Measurements from ENCODE around the gene POMGNT1.

POMGNT1 gene

DNA sequence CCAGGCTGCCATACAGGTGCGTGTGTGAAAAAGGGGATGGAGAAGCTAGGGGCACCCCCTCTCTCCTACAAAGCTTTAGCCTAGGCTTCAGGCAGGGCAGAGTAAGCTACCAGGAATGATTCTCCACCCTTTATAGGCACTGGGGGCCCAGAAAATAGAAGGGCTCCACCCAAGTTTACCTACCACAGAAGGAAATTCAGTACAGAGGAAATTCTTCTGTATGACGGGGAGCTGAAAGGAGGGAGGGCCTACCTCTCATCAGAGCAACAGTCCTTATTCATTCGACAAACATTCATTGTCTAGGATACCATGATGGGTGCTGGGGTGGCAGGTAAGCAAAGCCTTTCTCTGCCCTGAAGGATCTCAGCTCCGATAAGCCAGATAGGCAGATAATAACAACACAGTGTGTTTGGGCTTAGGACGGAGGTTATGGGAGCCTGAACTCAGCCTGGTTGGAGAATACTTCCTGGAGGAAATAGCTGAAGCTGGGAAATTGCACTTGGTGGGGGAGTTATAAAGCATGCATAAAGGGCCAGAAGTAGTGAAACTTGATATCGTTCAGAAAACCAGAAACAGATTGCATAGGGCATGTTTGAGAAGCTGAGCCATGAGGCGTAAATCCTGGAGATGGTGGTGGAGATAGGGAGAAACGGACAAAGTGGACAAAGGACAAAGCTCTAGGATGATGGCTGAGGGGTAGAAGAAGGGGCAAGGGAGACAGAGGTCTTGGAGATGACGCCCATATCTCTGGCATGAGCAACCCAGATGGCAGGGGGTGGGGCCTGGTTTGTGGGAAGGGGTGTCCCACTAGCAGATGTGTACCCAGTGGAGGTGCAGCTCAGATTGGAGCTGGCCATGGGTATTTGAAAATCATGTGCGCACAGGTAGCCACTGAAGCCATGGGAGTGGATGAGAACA, 16.6 kb downstream of the POMGNT1 start:
- DNase-seq: no peak

GRCh38 chr1:46180082-46180616, 18.1 kb downstream of the POMGNT1 start:
- DNase-seq: no peak

- peak; percentile 53 for DNase-seq
Observed at GRCh38 chr1:46179138-46180081, 18.8 kb downstream of the POMGNT1 start.

GRCh38 chr1:46176211-46176865, 21.9 kb downstream of the POMGNT1 start, which contains the start of gene P3R3URF:
Gene P3R3URF (minus strand): TSS chr1:46176488. CDS start chr1:46176471, 17 bp downstream.
- no peak for DNase-seq

DNA sequence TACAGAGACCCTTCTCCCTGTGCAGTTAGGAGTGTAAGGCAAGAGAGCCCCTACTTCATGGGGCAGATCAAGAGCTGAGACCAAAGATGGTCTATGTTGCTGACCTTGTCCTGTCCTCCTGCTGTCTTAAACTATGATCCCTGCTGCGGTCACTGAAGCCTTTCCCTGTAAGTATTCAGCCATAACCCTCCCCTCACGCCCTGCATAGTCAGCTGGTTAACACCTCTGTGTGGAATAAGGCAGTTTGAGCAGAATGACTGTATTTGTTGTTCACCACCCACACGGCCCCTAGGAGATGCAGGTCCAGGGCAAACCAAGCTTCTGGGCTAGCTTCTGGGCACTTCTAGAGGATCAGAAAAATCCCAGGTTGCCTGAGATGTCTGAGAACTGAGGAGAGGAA, 23.0 kb downstream of the POMGNT1 start:
- no peak for DNase-seq

DNA sequence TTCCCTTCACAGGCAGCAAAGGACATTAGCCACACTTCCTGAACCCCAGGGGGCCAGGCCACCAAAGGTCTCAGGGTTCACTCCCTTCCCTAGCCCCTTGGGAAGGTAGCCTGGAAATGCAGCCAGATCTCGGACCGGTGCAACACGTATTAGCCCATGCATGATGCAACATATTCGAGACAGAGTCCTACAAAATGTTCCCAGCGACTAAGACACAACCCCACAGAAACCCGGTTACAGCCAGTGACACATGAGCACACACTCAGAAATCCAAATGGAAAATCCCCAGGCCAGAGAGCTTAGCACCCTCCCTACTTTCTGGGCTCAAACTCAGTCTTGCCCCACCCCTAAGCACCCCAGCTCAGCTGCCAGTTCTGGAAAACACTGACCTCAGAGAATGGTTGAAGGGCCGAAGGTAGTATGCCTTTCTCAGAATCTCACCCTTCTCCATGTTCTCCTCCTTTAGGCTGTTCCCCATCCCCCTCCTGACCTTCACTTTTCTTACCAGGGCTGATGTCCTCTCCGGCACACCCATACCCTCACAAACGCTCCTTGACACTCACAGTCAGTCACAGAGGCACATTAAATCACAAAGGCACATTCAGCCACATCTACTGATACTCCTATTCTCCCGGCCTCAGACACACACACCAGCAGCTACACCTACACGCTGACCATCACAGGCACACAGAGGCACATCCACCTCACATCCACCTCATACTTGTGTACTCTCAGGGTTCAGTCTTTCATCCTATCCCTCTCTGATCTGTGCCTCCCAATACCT, 23.6 kb downstream of the POMGNT1 start, which contains the start of gene TSPAN1:
TSS of gene TSPAN1 (plus strand) at position 640 of the 784 bp plus-strand sequence. CDS start 6,021 bp downstream, outside the sequence.
- DNase-seq: no peak

DNA sequence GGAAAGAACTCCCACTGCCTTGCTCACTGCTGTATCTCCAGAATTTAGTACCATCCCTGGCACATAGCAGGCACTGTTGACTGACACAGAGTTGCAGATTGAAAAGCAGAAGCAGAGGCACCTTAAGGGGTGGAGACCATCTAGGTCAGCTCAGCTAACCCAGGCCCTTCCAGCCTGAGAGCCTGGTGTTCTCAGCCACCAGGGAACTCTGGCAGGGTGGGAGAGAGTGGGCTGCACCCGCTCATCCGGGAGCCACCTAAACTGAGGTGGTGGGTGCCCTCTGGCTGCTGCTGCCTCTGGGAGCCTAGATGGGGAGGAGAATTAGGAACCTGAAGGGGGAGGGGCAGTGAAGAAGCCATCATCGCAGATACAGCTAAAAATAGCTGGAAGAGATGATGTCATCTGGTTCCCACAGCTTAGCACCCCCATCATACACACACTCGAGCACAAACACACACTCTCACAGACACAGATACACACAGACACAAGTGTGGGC, 24.8 kb downstream of the POMGNT1 start:
- no peak for DNase-seq

DNA sequence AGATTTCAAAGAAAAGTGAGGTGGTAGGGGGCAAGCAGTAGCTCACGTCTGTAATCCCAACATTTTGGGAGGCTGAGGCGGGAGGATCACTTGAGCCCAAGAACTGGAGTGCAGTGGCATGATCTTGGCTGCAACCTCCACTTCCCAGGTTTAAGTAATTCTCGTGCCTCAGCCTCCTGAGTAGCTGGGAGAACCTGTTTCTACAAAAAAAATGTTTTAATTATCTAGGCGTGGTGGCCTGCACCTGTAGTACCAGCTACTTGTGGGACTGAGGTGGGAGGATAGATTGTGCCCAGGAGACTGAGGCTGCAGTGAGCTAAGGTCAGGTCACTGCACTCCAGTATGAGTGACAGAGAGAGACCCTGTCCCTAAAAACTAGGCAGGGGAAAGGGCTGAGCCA, 25.9 kb downstream of the POMGNT1 start:
- no peak for DNase-seq

GRCh38 chr1:46171871-46172270, 26.4 kb downstream of the POMGNT1 start:
- DNase-seq: no peak

GRCh38 chr1:46171351-46171750, 26.9 kb downstream of the POMGNT1 start:
- DNase-seq: no peak

DNA sequence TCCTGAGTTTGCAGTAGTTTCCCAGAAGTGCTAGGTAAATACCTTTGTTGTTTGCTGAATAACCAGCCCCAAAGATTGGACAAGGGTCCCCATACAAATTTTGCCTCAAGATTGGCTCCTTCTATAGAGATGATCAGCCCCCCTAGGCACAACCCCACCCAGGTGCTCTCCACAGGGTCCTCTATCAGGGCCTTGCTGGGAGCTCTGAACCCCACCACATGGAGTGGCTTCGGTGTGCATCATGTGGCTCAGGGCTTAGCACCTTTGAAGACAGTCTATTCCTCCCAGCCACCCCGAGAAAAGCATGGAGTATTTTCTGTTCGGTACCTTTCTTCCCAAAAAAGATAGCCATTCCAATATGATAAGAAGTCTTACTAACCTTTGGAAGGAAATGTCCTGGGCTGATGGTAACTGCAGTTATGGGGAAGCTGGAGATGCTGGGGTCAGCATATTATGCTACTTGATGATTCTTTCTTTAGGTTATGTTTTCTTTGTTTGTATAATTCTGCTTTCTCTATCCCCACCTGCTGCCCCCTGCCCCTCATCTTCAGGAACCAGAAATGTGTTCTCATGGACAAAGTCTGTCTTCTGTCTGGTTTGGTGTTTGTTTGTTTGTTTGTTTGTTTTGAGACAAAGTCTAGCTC, 28.3 kb downstream of the POMGNT1 start:
- DNase-seq: no peak

DNA sequence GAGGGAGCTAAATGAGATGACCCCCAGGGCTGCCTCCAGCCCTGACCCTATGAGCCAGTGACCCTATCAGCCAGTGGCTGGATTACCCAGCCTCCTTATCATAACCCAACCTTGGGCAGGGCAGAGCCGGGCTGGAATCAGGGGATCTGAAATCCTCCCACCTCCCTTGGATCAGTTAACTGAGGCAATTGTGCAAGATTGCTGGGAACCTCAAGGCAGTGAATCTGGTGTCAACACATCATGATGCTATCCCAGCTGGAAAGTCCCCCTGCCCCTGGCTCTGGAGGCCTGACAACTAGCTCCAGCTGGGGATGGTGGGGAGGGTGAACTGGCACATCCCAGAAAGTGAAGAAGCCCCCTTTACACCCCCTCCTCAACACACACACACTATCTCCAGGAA, 29.8 kb downstream of the POMGNT1 start:
- DNase-seq: no peak

GRCh38 chr1:46166521-46167462, 31.4 kb downstream of the POMGNT1 start:
- DNase-seq: peak; percentile 23

DNA sequence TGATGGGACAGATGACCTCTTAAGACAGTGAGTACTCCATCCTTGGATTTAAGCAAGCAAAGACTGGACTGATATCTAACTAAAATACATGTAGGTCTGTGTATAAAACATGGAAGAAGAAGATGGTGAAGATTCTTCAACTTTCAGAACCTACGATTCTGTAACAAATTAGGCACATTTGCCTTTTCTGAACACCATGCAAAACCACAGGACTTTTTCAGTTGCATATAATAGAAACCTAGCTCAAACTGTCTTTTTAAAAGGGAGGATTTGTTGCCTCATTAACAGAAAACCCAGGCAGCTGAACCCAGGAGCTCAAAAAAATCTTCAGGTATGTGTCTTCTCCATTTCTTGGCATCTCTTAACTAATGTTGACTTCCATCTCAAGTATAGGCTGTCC, 38.0 kb downstream of the POMGNT1 start:
- DNase-seq: no peak

GRCh38 chr1:46159516-46159915, 38.7 kb downstream of the POMGNT1 start:
- DNase-seq: no peak

DNA sequence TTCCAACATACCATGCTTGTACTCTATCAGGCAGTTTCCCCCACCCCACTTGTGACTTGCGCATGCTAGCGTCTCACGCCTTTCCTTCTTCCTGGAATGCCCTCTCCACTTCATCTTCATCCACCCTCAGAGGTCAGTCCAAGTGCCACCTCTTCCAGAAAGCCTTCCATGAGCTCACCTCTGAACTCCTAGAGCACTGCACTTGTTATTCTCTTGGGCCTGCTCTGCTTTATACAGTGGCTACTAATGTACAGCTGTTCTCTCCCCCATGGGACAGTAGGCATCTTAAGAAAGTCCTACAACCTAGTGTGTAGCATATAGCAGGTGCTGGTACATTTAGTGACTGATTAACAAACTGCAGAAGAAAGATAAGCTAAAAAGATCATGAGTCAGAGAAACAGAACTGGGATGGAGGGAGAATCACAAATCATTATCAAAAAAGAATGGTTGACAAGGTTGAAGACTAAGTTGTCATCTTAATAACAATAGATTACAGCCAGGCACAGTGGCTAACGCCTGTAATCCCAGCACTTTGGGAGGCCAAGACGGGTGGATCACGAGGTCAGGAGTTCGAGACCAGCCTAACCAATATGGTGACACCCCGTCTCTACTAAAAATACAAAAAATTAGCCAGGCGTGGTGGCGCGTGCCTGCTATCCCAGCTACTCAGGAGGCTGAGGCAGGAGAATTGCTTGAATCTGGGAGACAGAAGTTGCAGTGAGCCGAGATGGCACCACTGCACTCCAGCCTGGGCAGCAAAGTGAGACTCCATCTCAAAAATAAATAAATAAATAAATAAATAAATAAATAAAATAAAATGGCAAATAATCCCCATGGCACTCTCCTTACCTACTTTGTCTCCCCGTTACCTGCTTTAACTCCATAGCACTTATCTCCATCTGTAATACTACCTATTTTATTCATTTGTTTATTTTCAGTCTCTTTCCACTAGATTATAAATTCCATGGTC, 39.6 kb downstream of the POMGNT1 start:
- DNase-seq: no peak

- DNase-seq: no peak
Observed at GRCh38 chr1:46157916-46158311, 40.3 kb downstream of the POMGNT1 start.

- no peak for DNase-seq
Observed at GRCh38 chr1:46153732-46154131, 44.5 kb downstream of the POMGNT1 start.
